OCI-LY7 (cell line): Measurements from ENCODE around the gene C19orf73. TPM values are rescaled to one million over a fixed set of nuclear protein-coding genes. Genes with fewer than 3 reads are reported as not detected.

Source experiments
- BruUV-seq: library from RNA; stranded (reverse); fragments of 400-500 nt; replicated peaks from 2 replicates; lab custom pipeline; 2021; lab: Mats Ljungman, UMichigan
- CTCF ChIA-PET: fragments of 300-600 bp; sonication (Branson Sonifier 250); formaldehyde crosslinking; loops from one replicate; lab custom pipeline; 2022; ENCODE audit warnings: antibody characterized with exemption; ENCODE audit not compliant: unreplicated experiment; lab: Charles Lee
- POLR2A ChIA-PET: fragments of 300-600 bp; sonication (Branson Sonifier 250); formaldehyde crosslinking; loops from one replicate; lab custom pipeline; 2022; ENCODE audit warnings: antibody characterized with exemption; lab: Charles Lee
- DNase-seq: peaks from one replicate; pipeline ENCODE4 v3.0.0-alpha.2; 2015; ENCODE audit warnings: low spot score
- H2AFZ ChIP-seq: fragments of 200-600 bp; sonication (generic), shearing (Covaris generic); 2 replicates; pipeline ENCODE4 v1.6.1; 2014; ENCODE audit warnings: mild to moderate bottlenecking, antibody characterized with exemption, low read length, moderate library complexity
- H3K27ac ChIP-seq: fragments of 200-600 bp; sonication (generic); 2 replicates; pipeline ENCODE4 v1.5.1; 2014; ENCODE audit warnings: mixed run types, low read depth, mild to moderate bottlenecking, moderate library complexity, low read length, inconsistent platforms; ENCODE audit not compliant: poor library complexity, severe bottlenecking
- H3K36me3 ChIP-seq: fragments of 200-600 bp; sonication (generic); 2 replicates; pipeline ENCODE4 v1.6.1; 2014; ENCODE audit warnings: mild to moderate bottlenecking, antibody characterized with exemption, low read length, moderate library complexity, mixed read lengths; ENCODE audit not compliant: insufficient read depth
- H3K4me1 ChIP-seq: fragments of 200-600 bp; sonication (generic); 2 replicates; pipeline ENCODE4 v1.5.1; 2014; ENCODE audit warnings: mild to moderate bottlenecking, low read length; ENCODE audit not compliant: insufficient read depth, poor library complexity, severe bottlenecking
- H3K4me2 ChIP-seq: fragments of 200-600 bp; sonication (generic); 2 replicates; pipeline ENCODE4 v1.6.1; 2014; ENCODE audit warnings: mild to moderate bottlenecking, low read length
- H3K4me3 ChIP-seq: fragments of 200-600 bp; sonication (generic); 2 replicates; pipeline ENCODE4 v1.5.1; 2014; ENCODE audit warnings: mild to moderate bottlenecking, low read depth, low read length; ENCODE audit not compliant: poor library complexity, severe bottlenecking
- H3K79me2 ChIP-seq: fragments of 200-600 bp; sonication (generic); 2 replicates; pipeline ENCODE4 v1.6.1; 2016; ENCODE audit warnings: low read depth, mild to moderate bottlenecking, low read length, moderate library complexity, mixed read lengths; ENCODE audit not compliant: insufficient read depth
- H3K9me2 ChIP-seq: fragments of 200-600 bp; sonication (generic); 2 replicates; pipeline ENCODE4 v1.6.1; 2016; ENCODE audit warnings: mild to moderate bottlenecking, low read length, mixed read lengths; ENCODE audit not compliant: insufficient read depth
- H3K9me3 ChIP-seq: fragments of 200-600 bp; sonication (generic); 2 replicates; pipeline ENCODE4 v1.6.1; 2014; ENCODE audit warnings: mild to moderate bottlenecking, mixed run types, low read length, mixed read lengths
- H4K20me1 ChIP-seq: fragments of 200-600 bp; sonication (generic); 2 replicates; pipeline ENCODE4 v1.6.1; 2014; ENCODE audit warnings: mild to moderate bottlenecking, antibody characterized with exemption, low read length, moderate library complexity, mixed read lengths; ENCODE audit not compliant: insufficient read depth
- EZH2phosphoT487 ChIP-seq: fragments of 200-600 bp; sonication (generic); IDR thresholded peaks from 2 replicates; pipeline ENCODE4 v1.6.1; 2018; ENCODE audit warnings: low read depth, borderline replicate concordance, mild to moderate bottlenecking, mixed run types, antibody characterized with exemption, low read length, moderate library complexity, mixed read lengths
- intact Hi-C: fragments of 100-400 bp; cut with micrococcal nuclease; formaldehyde crosslinking; loops from one replicate; pipeline ENCODE4 v1.10.0; 2022; ENCODE audit not compliant: unreplicated experiment
- total RNA-seq, 2 experiments: library from RNA; depleted of rRNA in 1 of 2; stranded (reverse); fragments of >200 nt in 1 of 2; shearing (Covaris generic) in 1 of 2; gene quantifications; 2 replicates each; pipeline ENCODE4 v1.2.3, GENCODE V29; 2014 to 2022
- TF ChIP-seq, protein P1 (sequence below): fragments of 200-600 bp; sonication (generic); conservative IDR thresholded peaks from 2 replicates; pipeline ENCODE4 v1.5.1; 2014; ENCODE audit warnings: mild to moderate bottlenecking, antibody characterized with exemption, low read length, moderate library complexity, mixed read lengths

Gene C19orf73
- total RNA-seq, 2 experiments from 2014 or later, result 2.5 to 8.3 TPM

DNA sequence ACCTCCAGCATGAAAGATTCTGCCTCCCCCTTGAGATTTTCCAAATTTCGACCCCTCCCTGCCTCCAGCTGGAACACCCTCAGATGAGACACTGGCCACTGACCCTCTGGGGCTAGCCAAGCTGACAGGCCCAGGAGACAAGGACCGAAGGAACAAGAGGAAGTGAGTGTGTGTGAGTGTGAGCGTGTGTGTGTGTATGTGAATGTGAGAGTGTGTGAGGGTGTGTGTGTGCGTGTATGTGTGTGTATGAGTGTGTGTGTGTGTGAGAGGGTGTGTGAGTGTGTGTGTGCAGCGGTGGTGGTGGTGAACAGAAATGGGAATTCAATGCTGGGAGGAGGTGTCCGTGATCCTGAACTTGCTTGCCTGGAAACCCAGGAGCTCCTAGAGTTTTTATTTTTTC lies 22.4 kb upstream of the C19orf73 start:
- BruUV-seq, result no TSS peak
- H3K4me2 ChIP-seq, result no peak overlapping the region
- no peaks in the 10 kb centered on the region for H4K20me1 ChIP-seq
- H3K27ac ChIP-seq, result no peak overlapping the region
- H3K9me2 ChIP-seq, result no peaks in the 10 kb centered on the region
- no peak for TF ChIP-seq EZH2phosphoT487
- TF ChIP-seq, protein P1, sequence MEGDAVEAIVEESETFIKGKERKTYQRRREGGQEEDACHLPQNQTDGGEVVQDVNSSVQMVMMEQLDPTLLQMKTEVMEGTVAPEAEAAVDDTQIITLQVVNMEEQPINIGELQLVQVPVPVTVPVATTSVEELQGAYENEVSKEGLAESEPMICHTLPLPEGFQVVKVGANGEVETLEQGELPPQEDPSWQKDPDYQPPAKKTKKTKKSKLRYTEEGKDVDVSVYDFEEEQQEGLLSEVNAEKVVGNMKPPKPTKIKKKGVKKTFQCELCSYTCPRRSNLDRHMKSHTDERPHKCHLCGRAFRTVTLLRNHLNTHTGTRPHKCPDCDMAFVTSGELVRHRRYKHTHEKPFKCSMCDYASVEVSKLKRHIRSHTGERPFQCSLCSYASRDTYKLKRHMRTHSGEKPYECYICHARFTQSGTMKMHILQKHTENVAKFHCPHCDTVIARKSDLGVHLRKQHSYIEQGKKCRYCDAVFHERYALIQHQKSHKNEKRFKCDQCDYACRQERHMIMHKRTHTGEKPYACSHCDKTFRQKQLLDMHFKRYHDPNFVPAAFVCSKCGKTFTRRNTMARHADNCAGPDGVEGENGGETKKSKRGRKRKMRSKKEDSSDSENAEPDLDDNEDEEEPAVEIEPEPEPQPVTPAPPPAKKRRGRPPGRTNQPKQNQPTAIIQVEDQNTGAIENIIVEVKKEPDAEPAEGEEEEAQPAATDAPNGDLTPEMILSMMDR, result no peak
- intact Hi-C loops, result no loop called here
- H3K36me3 ChIP-seq, result no peaks in the 10 kb centered on the region
- peaks cover 12% of the 10 kb centered on the region for H3K4me1 ChIP-seq
- no peak overlapping the region for H2AFZ ChIP-seq
- CTCF ChIA-PET, result no interaction called here
- POLR2A ChIA-PET, result interaction anchor here (0.6 kb wide), 1 partner anchor 71 kb away, joined by 3 read pairs; no protein-coding TSS in a partner anchor
- no peak overlapping the region for H3K4me3 ChIP-seq
- H3K9me3 ChIP-seq, result no peaks in the 10 kb centered on the region
- no peak for DNase-seq
- no peaks in the 10 kb centered on the region for H3K79me2 ChIP-seq

DNA sequence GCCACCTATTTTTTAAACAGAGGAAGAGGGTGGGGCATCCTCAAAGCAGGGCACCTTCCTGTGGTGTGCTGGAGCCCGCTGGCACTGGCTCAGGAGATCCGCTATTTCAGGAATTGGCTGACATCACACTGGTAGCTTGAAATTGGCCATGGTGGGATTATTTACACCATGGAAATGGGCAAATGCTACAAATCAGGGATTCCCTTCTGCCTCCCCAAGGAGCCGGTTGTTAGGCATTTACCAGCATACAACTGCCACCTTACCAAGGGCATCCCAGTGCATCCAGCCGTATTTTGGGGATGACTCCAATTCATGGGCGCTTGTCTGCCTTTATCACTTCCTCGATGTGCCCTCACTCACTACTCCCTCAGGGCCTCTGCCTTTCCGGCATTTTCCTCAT lies 22.0 kb upstream of the C19orf73 start:
- ChIA-PET CTCF (no interaction called here), POLR2A (interaction anchor here (0.6 kb wide), 1 partner anchor 71 kb away, joined by 3 read pairs; no protein-coding TSS in a partner anchor)
- intact Hi-C loops, result no loop called here
- TF ChIP-seq, protein P1, result no peak
- TF ChIP-seq EZH2phosphoT487, result no peak
- Histone ChIP-seq H3K27ac (no peak overlapping the region), H3K79me2 (no peaks in the 10 kb centered on the region), H3K36me3 (no peaks in the 10 kb centered on the region), H3K4me3 (no peak overlapping the region), H3K9me2 (no peaks in the 10 kb centered on the region), H2AFZ (no peak overlapping the region), H4K20me1 (no peaks in the 10 kb centered on the region), H3K4me1 (peaks cover 8% of the 10 kb centered on the region), H3K4me2 (no peak overlapping the region), H3K9me3 (no peaks in the 10 kb centered on the region)
- no TSS peak for BruUV-seq
- no peak for DNase-seq

DNA sequence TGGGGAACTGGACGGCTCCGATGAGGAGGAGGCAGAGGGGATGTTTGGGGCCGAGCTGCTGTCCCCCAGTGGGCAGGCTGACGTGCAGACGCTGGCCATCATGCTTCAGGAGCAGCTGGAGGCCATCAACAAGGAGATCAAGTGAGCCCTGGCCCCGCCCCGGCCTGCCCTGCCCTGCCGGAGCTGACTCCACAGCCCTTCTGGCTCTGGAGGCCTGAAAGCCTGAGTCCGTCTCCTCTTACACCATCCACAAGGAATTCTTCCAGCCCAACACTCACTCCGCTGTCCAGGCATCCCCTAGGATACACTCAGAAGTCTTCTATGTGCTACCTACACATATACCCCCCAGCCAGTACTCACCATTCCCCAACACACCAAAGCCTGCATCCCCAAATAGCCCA lies 17.8 kb upstream of the C19orf73 start:
- Histone ChIP-seq H3K79me2 (no peaks in the 10 kb centered on the region), H3K9me2 (no peaks in the 10 kb centered on the region), H3K4me1 (no peaks in the 10 kb centered on the region), H3K4me3 (no peak overlapping the region), H3K27ac (no peak overlapping the region), H3K9me3 (no peaks in the 10 kb centered on the region), H3K36me3 (peaks cover 6% of the 10 kb centered on the region; the same call in 1 of the 2 replicates), H2AFZ (no peak overlapping the region), H3K4me2 (no peak overlapping the region), H4K20me1 (no peaks in the 10 kb centered on the region)
- POLR2A ChIA-PET, result no interaction called here
- TF ChIP-seq, protein P1, result no peak
- TF ChIP-seq EZH2phosphoT487, result no peak
- no peak for DNase-seq
- intact Hi-C loops, result no loop called here
- BruUV-seq, result no TSS peak
- CTCF ChIA-PET, result no interaction called here
